ENCODE results near the gene C3orf18. TPM values are rescaled to one million over a fixed set of nuclear protein-coding genes. Genes with fewer than 3 reads are reported as not detected.

C3orf18 gene
- polyA plus RNA-seq, 1 donor = 19.4 TPM

GRCh38 chr3:50551054-50551659 is 16.4 kb downstream of the C3orf18 start:
- DNase-seq = no peak

GRCh38 chr3:50550079-50550736 is 17.3 kb downstream of the C3orf18 start:
- DNase-seq = peak; percentile 57

- no peak for DNase-seq
Observed at GRCh38 chr3:50549226-50549625, 18.3 kb downstream of the C3orf18 start.

- DNase-seq = no peak
Observed at GRCh38 chr3:50545781-50546180, 21.8 kb downstream of the C3orf18 start.

GRCh38 chr3:50542177-50543034 is 25.1 kb downstream of the C3orf18 start:
- DNase-seq = peak; percentile 76

GRCh38 chr3:50539356-50540286 is 27.9 kb downstream of the C3orf18 start:
- no peak for DNase-seq

GRCh38 chr3:50537421-50538129 is 30.0 kb downstream of the C3orf18 start:
- no peak for DNase-seq

- DNase-seq = no peak
Observed at GRCh38 chr3:50536471-50537180, 30.9 kb downstream of the C3orf18 start.

GRCh38 chr3:50534681-50535330 is 32.7 kb downstream of the C3orf18 start:
- no peak for DNase-seq

- DNase-seq = no peak
Observed at GRCh38 chr3:50533807-50534461, 33.6 kb downstream of the C3orf18 start.

- DNase-seq = no peak
Observed at GRCh38 chr3:50533316-50533715, 34.2 kb downstream of the C3orf18 start.

- no peak for DNase-seq
Observed at GRCh38 chr3:50532062-50532705, 35.4 kb downstream of the C3orf18 start.

- DNase-seq = no peak
Observed at GRCh38 chr3:50531201-50531600, 36.3 kb downstream of the C3orf18 start.

- no peak for DNase-seq
Observed at GRCh38 chr3:50530001-50530970, 37.3 kb downstream of the C3orf18 start.

- DNase-seq = peak; percentile 61
Observed at GRCh38 chr3:50525987-50526386, 41.6 kb downstream of the C3orf18 start.

GRCh38 chr3:50525191-50525910 is 42.2 kb downstream of the C3orf18 start:
- no peak for DNase-seq

- no peak for DNase-seq
Observed at GRCh38 chr3:50524746-50525145, 42.8 kb downstream of the C3orf18 start.

Measured in left kidney (tissue), 2 donors.